Measurements from ENCODE around the gene PALLD.

The PALLD gene

GRCh38 chr4:168630445-168631187, 133.8 kb downstream of the PALLD start:
- no peak for DNase-seq

GRCh38 chr4:168631241-168632162, 134.7 kb downstream of the PALLD start:
- DNase-seq: no peak

GRCh38 chr4:168632301-168632725, 135.5 kb downstream of the PALLD start:
- no peak for DNase-seq

GRCh38 chr4:168633064-168633463, 136.2 kb downstream of the PALLD start:
- no peak for DNase-seq

- no peak for DNase-seq
Measured at GRCh38 chr4:168633496-168633895, 136.6 kb downstream of the PALLD start.

GRCh38 chr4:168634276-168634802, 137.5 kb downstream of the PALLD start:
- DNase-seq: no peak

GRCh38 chr4:168636040-168636439, 139.2 kb downstream of the PALLD start:
- DNase-seq: no peak

- no peak for DNase-seq
Measured at GRCh38 chr4:168636506-168637196, 139.8 kb downstream of the PALLD start.

GRCh38 chr4:168637872-168638756, 141.3 kb downstream of the PALLD start:
- no peak for DNase-seq

- no peak for DNase-seq
Measured at GRCh38 chr4:168639914-168640313, 143.1 kb downstream of the PALLD start.

GRCh38 chr4:168641811-168642140, 144.9 kb downstream of the PALLD start:
- no peak for DNase-seq

GRCh38 chr4:168642591-168642990, 145.7 kb downstream of the PALLD start:
- DNase-seq: no peak

- DNase-seq: no peak
Measured at GRCh38 chr4:168643111-168643795, 146.4 kb downstream of the PALLD start.

GRCh38 chr4:168643796-168644159, 146.9 kb downstream of the PALLD start:
- DNase-seq: no peak

GRCh38 chr4:168646001-168646768, 149.3 kb downstream of the PALLD start:
- DNase-seq: no peak

- no peak for DNase-seq
Measured at GRCh38 chr4:168647646-168648375, 151.0 kb downstream of the PALLD start.

GRCh38 chr4:168648494-168648893, 151.6 kb downstream of the PALLD start:
- DNase-seq: no peak

- DNase-seq: no peak
Measured at GRCh38 chr4:168648929-168649328, 152.1 kb downstream of the PALLD start.

- DNase-seq: no peak
Measured at GRCh38 chr4:168651374-168651773, 154.5 kb downstream of the PALLD start.

GRCh38 chr4:168651864-168652263, 155.0 kb downstream of the PALLD start:
- DNase-seq: no peak
